Liver (tissue), 9 donors: ENCODE measurements around the gene ITGA8. TPM values are rescaled to one million over a fixed set of nuclear protein-coding genes. Genes with fewer than 3 reads are reported as not detected.

Experiments
- DNase-seq: peaks from one replicate; pipeline ENCODE4 v3.0.0-alpha.2; 2017; ENCODE audit warnings: low spot score
- H3K27ac ChIP-seq, 2 donors: one replicate each; pipeline ENCODE4 v1.7.0; 2013; ENCODE audit warnings: inconsistent platforms in 2 of 2, low read length in 2 of 2, control low read depth in 1 of 2, low read depth in 1 of 2, mild to moderate bottlenecking in 1 of 2
- H3K27me3 ChIP-seq, 4 donors: one replicate each; pipeline versions ENCODE4 v1.6.1 to v1.7.0; 2013; ENCODE audit warnings: low read length in 3 of 4, inconsistent platforms in 1 of 4, mild to moderate bottlenecking in 1 of 4, moderate library complexity in 1 of 4; ENCODE audit not compliant: control insufficient read depth in 4 of 4, insufficient read depth in 4 of 4
- H3K36me3 ChIP-seq, 4 donors: one replicate each; pipeline versions ENCODE4 v1.6.1 to v1.7.0; 2013; ENCODE audit warnings: low read length in 3 of 4, mild to moderate bottlenecking in 3 of 4, low read depth in 1 of 4, moderate library complexity in 1 of 4; ENCODE audit not compliant: control insufficient read depth in 4 of 4, insufficient read depth in 3 of 4
- H3K4me1 ChIP-seq, 4 donors: one replicate each; pipeline versions ENCODE4 v1.6.1 to v1.7.0; 2013; ENCODE audit warnings: low read length in 3 of 4, mild to moderate bottlenecking in 3 of 4, moderate library complexity in 1 of 4; ENCODE audit not compliant: control insufficient read depth in 4 of 4, insufficient read depth in 4 of 4
- H3K4me3 ChIP-seq, 3 donors: one replicate each; pipeline versions ENCODE4 v1.6.1 to v1.7.0; 2013; ENCODE audit warnings: low read length in 3 of 3, control low read depth in 1 of 3, low read depth in 1 of 3, mild to moderate bottlenecking in 1 of 3
- H3K9ac ChIP-seq, 2 donors: one replicate each; pipeline ENCODE4 v1.7.0; 2013; ENCODE audit warnings: low read length in 2 of 2, mild to moderate bottlenecking in 2 of 2, moderate library complexity in 2 of 2, control low read depth in 1 of 2, low read depth in 1 of 2
- H3K9me3 ChIP-seq, 4 donors: one replicate each; pipeline versions ENCODE4 v1.6.1 to v1.7.0; 2013; ENCODE audit warnings: low read length in 3 of 4; ENCODE audit not compliant: control insufficient read depth in 4 of 4
- EGR1 ChIP-seq, 2 donors: IDR thresholded peaks; 2 replicates each; pipeline ENCODE4 v1.6.1; 2016 to 2018; ENCODE audit warnings: antibody characterized with exemption in 2 of 2, low read depth in 2 of 2
- FOXA2 ChIP-seq: IDR thresholded peaks from 2 replicates; pipeline ENCODE4 v1.6.1; 2016; ENCODE audit warnings: antibody characterized with exemption
- GABPA ChIP-seq, 2 donors: IDR thresholded peaks in 1 of 2; conservative IDR thresholded peaks in 1 of 2; 2 replicates each; pipeline ENCODE4 v1.6.1; 2016; ENCODE audit warnings: antibody characterized with exemption in 2 of 2, mild to moderate bottlenecking in 1 of 2, moderate library complexity in 1 of 2
- HNF4A ChIP-seq, 2 donors: conservative IDR thresholded peaks; 2 replicates each; pipeline ENCODE4 v1.6.1; 2016; ENCODE audit warnings: antibody characterized with exemption in 2 of 2, mild to moderate bottlenecking in 2 of 2
- HNF4G ChIP-seq: IDR thresholded peaks from 2 replicates; pipeline ENCODE4 v1.6.1; 2016; ENCODE audit warnings: antibody characterized with exemption
- JUND ChIP-seq, 2 donors: IDR thresholded peaks; 2 replicates each; pipeline ENCODE4 v1.6.1; 2016; ENCODE audit warnings: antibody characterized with exemption in 2 of 2
- MAX ChIP-seq: IDR thresholded peaks from 2 replicates; pipeline ENCODE4 v1.6.1; 2016; ENCODE audit warnings: antibody characterized with exemption
- NR2F2 ChIP-seq: IDR thresholded peaks from 2 replicates; pipeline ENCODE4 v1.6.1; 2016; ENCODE audit warnings: antibody characterized with exemption
- RXRA ChIP-seq, 2 donors: IDR thresholded peaks; 2 replicates each; pipeline ENCODE4 v1.6.1; 2017 to 2018; ENCODE audit warnings: antibody characterized with exemption in 2 of 2, mild to moderate bottlenecking in 1 of 2
- SP1 ChIP-seq: IDR thresholded peaks from 2 replicates; pipeline ENCODE4 v1.6.1; 2018; ENCODE audit warnings: antibody characterized with exemption, mild to moderate bottlenecking
- TAF1 ChIP-seq: conservative IDR thresholded peaks from 2 replicates; pipeline ENCODE4 v1.6.1; 2016; ENCODE audit warnings: antibody characterized with exemption, mild to moderate bottlenecking
- ZBTB33 ChIP-seq: IDR thresholded peaks from 2 replicates; pipeline ENCODE4 v1.6.1; 2016; ENCODE audit warnings: antibody characterized with exemption
- WGBS: extraction: QIAGEN DNeasy Blood & Tissue Kit; methylation state at CpG from one replicate; pipeline ENCODE4 v1.1.7; 2013; 5-methylcytosine and 5-hydroxymethylcytosine counted together
- polyA plus RNA-seq, 2 donors: library from polyadenylated mRNA; stranded (reverse) in 1 of 2; unstranded in 1 of 2; fragments of 200-250 nt in 1 of 2; fragments of >200 nt in 1 of 2; fragmentation: Nextera tagmentation in 1 of 2; extraction: Ambion mirVana in 1 of 2; gene quantifications; one replicate each; pipeline versions ENCODE4 v1.2.1 to v1.2.3, GENCODE V29; 2013 to 2015
- total RNA-seq, 2 donors: library from RNA; depleted of rRNA; stranded (reverse); fragments of >200 nt; gene quantifications; one replicate each; pipeline ENCODE4 v1.2.3, GENCODE V29; 2014
- TF ChIP-seq, protein P1 (sequence below): IDR thresholded peaks from 2 replicates; pipeline ENCODE4 v1.6.1; 2016; ENCODE audit warnings: antibody characterized with exemption
- TF ChIP-seq, protein P2 (sequence below): IDR thresholded peaks from 2 replicates; pipeline ENCODE4 v1.6.1; 2016; ENCODE audit warnings: antibody characterized with exemption, mild to moderate bottlenecking
- donor health status: healthy.
- donor health status: healthy.
- donor health status: healthy.
- donor health status: healthy.
- donor health status: healthy.

Gene ITGA8
- total and polyA plus RNA-seq, 4 donors, result 0.06 to 1.0 (median 0.60) TPM

- Histone ChIP-seq H3K27ac (no peak overlapping the region), H3K36me3 (no peaks in the 10 kb centered on the region), H3K4me3 (no peak overlapping the region), H3K4me1 (no peaks in the 10 kb centered on the region), H3K9me3 (no peaks in the 10 kb centered on the region), H3K9ac (no peak overlapping the region), H3K27me3 (peaks cover 0 to 2% (median 0%) of the 10 kb centered on the region in 4 donors)
- TF ChIP-seq SP1 (no peak), GABPA (IDR thresholded peaks at IDR 0.05 in 1 of 2, conservative IDR thresholded peaks at IDR 0.05 in 1 of 2) (no peak), RXRA (IDR thresholded peaks at IDR 0.05) (no peak)
- TF ChIP-seq, protein P1, sequence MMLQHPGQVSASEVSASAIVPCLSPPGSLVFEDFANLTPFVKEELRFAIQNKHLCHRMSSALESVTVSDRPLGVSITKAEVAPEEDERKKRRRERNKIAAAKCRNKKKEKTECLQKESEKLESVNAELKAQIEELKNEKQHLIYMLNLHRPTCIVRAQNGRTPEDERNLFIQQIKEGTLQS, result no peak
- WGBS, result 77% methylated on average over 4 of the region's 4 CpGs
- DNase-seq, result no peak
Measured at GRCh38 chr10:15516256-15517085, 203.3 kb downstream of the ITGA8 start.

- DNase-seq, result no peak
- TF ChIP-seq JUND (IDR thresholded peaks at IDR 0.05) (no peak), HNF4G (no peak), EGR1 (IDR thresholded peaks at IDR 0.05; ENCODE audit: low read depth in 2 of 2) (no peak)
- Histone ChIP-seq H3K27me3 (peaks cover 0 to 2% (median 0%) of the 10 kb centered on the region in 4 donors), H3K9me3 (no peaks in the 10 kb centered on the region), H3K36me3 (no peaks in the 10 kb centered on the region), H3K9ac (no peak overlapping the region), H3K4me1 (no peaks in the 10 kb centered on the region), H3K27ac (no peak overlapping the region), H3K4me3 (no peak overlapping the region)
- 63% methylated on average over 7 of the region's 7 CpGs for WGBS
Measured at GRCh38 chr10:15515202-15515601, 204.5 kb downstream of the ITGA8 start.

DNA sequence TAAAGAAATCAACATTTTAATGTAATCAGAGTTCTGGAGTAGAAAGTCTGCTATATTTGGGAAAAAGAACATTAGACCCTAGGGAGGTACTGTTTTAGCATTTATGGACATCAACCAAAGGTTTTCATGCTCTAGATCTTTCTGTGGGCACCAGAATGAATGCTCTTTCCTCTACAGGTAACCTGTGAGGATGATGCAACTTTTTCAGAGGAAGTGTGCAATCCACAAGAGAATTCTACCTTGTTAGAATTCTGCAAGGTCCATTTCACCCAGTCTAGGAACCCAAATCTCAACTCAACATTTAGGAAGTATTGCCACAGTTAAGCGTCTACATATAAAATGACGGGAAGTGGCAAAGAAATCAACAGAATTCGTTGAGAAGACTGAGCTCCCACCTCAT, 208.8 kb downstream of the ITGA8 start:
- Histone ChIP-seq H3K4me3 (no peak overlapping the region), H3K27me3 (peaks cover 0 to 2% (median 0%) of the 10 kb centered on the region in 4 donors), H3K9me3 (no peaks in the 10 kb centered on the region), H3K36me3 (no peaks in the 10 kb centered on the region), H3K9ac (no peak overlapping the region), H3K4me1 (no peaks in the 10 kb centered on the region), H3K27ac (no peak overlapping the region)
- no peak for DNase-seq
- TF ChIP-seq TAF1 (no peak), GABPA (IDR thresholded peaks at IDR 0.05 in 1 of 2, conservative IDR thresholded peaks at IDR 0.05 in 1 of 2) (no peak), FOXA2 (no peak), HNF4A (conservative IDR thresholded peaks at IDR 0.05) (no peak), NR2F2 (no peak), EGR1 (IDR thresholded peaks at IDR 0.05; ENCODE audit: low read depth in 2 of 2) (no peak), ZBTB33 (no peak), SP1 (no peak), MAX (no peak), JUND (IDR thresholded peaks at IDR 0.05) (no peak)
- TF ChIP-seq, protein P2, sequence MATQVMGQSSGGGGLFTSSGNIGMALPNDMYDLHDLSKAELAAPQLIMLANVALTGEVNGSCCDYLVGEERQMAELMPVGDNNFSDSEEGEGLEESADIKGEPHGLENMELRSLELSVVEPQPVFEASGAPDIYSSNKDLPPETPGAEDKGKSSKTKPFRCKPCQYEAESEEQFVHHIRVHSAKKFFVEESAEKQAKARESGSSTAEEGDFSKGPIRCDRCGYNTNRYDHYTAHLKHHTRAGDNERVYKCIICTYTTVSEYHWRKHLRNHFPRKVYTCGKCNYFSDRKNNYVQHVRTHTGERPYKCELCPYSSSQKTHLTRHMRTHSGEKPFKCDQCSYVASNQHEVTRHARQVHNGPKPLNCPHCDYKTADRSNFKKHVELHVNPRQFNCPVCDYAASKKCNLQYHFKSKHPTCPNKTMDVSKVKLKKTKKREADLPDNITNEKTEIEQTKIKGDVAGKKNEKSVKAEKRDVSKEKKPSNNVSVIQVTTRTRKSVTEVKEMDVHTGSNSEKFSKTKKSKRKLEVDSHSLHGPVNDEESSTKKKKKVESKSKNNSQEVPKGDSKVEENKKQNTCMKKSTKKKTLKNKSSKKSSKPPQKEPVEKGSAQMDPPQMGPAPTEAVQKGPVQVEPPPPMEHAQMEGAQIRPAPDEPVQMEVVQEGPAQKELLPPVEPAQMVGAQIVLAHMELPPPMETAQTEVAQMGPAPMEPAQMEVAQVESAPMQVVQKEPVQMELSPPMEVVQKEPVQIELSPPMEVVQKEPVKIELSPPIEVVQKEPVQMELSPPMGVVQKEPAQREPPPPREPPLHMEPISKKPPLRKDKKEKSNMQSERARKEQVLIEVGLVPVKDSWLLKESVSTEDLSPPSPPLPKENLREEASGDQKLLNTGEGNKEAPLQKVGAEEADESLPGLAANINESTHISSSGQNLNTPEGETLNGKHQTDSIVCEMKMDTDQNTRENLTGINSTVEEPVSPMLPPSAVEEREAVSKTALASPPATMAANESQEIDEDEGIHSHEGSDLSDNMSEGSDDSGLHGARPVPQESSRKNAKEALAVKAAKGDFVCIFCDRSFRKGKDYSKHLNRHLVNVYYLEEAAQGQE, result no peak
- TF ChIP-seq, protein P1, result no peak
- WGBS, result 55% methylated on average over 3 of the region's 3 CpGs
